Fibroblast of mammary gland (primary cell): ENCODE data around the gene FGFR3.
A peak's percentile ranks its signal among the peaks of the same experiment; 100 is the strongest.

Experiments used
- DNase-seq: peaks from one replicate; pipeline ENCODE4 v3.0.0-alpha.2; 2010; ENCODE audit warnings: low read depth
- H3K4me3 ChIP-seq: 2 replicates; pipeline ENCODE4 v1.5.1; 2011; ENCODE audit warnings: low read depth, mild to moderate bottlenecking, low read length, moderate library complexity; ENCODE audit not compliant: control insufficient read depth
- TF ChIP-seq, protein P1 (sequence below): conservative IDR thresholded peaks from 2 replicates; pipeline ENCODE4 v1.5.1; 2011; ENCODE audit warnings: low read depth, low read length, inconsistent platforms; ENCODE audit not compliant: control insufficient read depth, insufficient read depth

The FGFR3 gene

DNA sequence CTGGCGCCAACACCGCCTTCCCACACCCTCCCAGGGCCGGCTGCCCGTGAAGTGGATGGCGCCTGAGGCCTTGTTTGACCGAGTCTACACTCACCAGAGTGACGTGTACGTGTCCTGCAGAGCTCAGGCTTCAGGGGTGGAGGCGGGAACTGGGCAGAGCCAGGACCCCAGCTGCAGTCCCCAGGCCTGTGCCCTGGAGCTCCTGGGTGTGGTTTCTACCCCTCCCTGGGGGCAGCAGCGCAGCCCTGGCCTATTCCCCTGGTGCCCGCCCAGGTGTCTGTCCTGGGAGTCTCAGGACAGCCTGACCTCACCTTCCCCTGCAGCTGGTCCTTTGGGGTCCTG lies 13.1 kb downstream of the FGFR3 start:
- TF ChIP-seq, protein P1, sequence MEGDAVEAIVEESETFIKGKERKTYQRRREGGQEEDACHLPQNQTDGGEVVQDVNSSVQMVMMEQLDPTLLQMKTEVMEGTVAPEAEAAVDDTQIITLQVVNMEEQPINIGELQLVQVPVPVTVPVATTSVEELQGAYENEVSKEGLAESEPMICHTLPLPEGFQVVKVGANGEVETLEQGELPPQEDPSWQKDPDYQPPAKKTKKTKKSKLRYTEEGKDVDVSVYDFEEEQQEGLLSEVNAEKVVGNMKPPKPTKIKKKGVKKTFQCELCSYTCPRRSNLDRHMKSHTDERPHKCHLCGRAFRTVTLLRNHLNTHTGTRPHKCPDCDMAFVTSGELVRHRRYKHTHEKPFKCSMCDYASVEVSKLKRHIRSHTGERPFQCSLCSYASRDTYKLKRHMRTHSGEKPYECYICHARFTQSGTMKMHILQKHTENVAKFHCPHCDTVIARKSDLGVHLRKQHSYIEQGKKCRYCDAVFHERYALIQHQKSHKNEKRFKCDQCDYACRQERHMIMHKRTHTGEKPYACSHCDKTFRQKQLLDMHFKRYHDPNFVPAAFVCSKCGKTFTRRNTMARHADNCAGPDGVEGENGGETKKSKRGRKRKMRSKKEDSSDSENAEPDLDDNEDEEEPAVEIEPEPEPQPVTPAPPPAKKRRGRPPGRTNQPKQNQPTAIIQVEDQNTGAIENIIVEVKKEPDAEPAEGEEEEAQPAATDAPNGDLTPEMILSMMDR: no peak
- no peak for DNase-seq
- H3K4me3 ChIP-seq: no peak overlapping the region

DNA sequence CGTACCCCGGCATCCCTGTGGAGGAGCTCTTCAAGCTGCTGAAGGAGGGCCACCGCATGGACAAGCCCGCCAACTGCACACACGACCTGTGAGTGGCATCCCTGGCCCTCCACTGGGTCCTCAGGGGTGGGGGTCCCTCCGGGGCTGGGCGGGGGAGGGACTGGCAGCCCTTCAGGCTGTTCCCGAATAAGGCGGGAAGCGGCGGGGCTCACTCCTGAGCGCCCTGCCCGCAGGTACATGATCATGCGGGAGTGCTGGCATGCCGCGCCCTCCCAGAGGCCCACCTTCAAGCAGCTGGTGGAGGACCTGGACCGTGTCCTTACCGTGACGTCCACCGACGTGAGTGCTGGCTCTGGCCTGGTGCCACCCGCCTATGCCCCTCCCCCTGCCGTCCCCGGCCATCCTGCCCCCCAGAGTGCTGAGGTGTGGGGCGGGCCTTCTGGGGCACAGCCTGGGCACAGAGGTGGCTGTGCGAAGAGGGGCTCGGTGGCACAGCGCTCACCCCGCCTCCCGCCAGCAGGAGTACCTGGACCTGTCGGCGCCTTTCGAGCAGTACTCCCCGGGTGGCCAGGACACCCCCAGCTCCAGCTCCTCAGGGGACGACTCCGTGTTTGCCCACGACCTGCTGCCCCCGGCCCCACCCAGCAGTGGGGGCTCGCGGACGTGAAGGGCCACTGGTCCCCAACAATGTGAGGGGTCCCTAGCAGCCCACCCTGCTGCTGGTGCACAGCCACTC lies 13.7 kb downstream of the FGFR3 start:
- no peak for DNase-seq
- H3K4me3 ChIP-seq: no peak overlapping the region
- TF ChIP-seq, protein P1: no peak

DNA sequence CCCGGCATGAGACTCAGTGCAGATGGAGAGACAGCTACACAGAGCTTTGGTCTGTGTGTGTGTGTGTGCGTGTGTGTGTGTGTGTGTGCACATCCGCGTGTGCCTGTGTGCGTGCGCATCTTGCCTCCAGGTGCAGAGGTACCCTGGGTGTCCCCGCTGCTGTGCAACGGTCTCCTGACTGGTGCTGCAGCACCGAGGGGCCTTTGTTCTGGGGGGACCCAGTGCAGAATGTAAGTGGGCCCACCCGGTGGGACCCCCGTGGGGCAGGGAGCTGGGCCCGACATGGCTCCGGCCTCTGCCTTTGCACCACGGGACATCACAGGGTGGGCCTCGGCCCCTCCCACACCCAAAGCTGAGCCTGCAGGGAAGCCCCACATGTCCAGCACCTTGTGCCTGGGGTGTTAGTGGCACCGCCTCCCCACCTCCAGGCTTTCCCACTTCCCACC lies 14.3 kb downstream of the FGFR3 start:
- H3K4me3 ChIP-seq: no peak overlapping the region
- DNase-seq: no peak
- TF ChIP-seq, protein P1: no peak

DNA sequence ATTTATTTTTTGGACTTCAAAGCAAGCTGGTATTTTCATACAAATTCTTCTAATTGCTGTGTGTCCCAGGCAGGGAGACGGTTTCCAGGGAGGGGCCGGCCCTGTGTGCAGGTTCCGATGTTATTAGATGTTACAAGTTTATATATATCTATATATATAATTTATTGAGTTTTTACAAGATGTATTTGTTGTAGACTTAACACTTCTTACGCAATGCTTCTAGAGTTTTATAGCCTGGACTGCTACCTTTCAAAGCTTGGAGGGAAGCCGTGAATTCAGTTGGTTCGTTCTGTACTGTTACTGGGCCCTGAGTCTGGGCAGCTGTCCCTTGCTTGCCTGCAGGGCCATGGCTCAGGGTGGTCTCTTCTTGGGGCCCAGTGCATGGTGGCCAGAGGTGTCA lies 15.3 kb downstream of the FGFR3 start:
- no peak for DNase-seq
- TF ChIP-seq, protein P1: no peak
- no peak overlapping the region for H3K4me3 ChIP-seq

DNA sequence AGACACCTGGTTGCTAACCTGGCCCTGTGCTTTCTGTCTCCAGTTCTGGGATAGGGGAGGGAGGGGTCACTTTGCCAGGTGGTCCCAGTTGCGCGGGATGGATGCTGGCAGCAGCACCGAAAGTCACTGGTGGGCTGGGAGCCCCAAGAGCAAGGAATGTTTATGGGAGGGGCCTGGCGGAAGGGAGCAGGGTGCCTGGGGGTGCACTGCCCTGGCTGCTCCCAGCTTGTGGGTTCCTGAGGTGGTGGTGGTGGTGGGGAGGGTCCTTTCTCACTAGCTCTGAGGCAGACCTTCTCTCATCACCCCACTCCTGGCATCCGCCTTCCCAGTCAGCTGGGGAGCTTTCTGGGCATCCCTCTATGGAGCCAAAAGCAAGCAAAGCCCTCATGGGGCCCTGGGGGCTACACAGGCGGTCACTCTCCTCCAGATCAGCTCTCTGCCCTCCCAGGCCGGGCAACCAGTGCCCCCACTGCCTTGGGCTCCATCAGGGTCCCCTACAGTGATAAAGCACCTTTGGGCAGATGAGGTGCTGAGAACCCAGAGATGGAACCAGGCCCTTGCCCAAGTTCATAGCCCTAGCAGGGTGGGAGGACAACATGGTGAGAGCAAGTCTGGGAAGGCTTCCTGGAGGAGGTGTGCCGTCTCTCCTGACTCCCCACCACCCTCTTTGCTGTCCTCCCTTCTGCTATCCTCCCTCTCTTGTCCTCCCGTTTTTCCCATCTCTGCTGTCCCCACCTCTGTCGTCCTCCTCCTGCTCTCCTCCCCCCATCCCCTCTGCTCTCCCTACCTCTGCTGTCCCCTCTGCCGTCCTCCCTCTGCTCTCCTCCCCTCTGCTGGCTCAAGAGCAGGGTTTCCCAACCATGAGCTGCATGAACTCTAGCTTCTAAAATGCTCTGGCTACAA lies 16.0 kb downstream of the FGFR3 start:
- TF ChIP-seq, protein P1: no peak
- no peak overlapping the region for H3K4me3 ChIP-seq
- DNase-seq: no peak

DNA sequence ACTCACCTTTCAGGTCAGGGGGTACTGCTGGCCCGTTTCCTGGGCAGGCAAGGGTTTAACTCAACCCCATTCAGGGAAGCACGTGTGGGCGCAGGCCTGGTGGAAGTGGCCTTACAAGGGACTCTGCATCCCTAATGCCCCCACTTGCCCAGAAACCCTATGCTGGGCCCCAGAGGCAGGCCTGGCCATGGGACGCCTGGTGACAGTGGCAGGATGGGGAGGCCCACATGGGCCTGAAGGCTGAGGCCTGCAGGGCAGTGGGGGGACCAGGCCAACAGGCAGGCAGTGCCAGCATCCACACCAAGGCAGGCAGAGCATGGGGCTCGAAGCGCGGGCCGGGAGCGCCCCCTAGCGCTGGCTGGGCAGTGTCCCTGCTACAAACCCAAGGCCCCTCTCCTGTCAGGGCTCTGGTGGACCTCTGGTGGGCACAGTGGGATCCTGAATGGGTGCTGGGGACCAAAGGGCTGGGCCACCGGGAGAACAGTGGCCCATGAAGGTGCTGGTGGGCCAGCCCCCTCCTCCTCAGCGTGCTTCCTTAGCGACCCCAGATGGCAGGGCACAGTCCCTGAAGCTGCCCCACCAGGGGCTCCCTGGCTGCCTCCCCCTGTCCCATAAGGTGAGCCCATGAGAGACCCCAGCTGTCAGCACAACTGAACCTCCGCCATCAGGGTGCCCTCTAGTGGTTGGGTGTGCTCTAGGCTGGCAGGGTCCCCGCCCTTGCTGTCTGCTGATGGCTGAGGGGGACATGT lies 16.8 kb downstream of the FGFR3 start:
- DNase-seq: peak; percentile 47
- TF ChIP-seq, protein P1: peak; percentile 71

More for the DNA sequence above, 16.8 kb downstream of the FGFR3 start:
- no peak overlapping the region for H3K4me3 ChIP-seq
